Ishikawa (cell line): ENCODE data around the gene CIB2.

Experiments used
- CEBPB ChIP-seq: IDR thresholded peaks from 2 replicates; pipeline ENCODE4 v1.6.1; 2012
- CREB1 ChIP-seq: IDR thresholded peaks from 2 replicates; pipeline ENCODE4 v1.6.1; 2012; ENCODE audit warnings: low read depth
- EGR1 ChIP-seq: IDR thresholded peaks from 2 replicates; pipeline ENCODE4 v1.6.1; 2012
- EP300 ChIP-seq: IDR thresholded peaks from 2 replicates; pipeline ENCODE4 v1.6.1; 2012; ENCODE audit warnings: borderline replicate concordance
- FOXM1 ChIP-seq: IDR thresholded peaks from 2 replicates; pipeline ENCODE4 v1.6.1; 2012; ENCODE audit warnings: low read depth, borderline replicate concordance
- MAX ChIP-seq: IDR thresholded peaks from 2 replicates; pipeline ENCODE4 v1.6.1; 2012
- NFIC ChIP-seq: IDR thresholded peaks from 2 replicates; pipeline ENCODE4 v1.6.1; 2012
- RAD21 ChIP-seq: IDR thresholded peaks from 2 replicates; pipeline ENCODE4 v1.6.1; 2012; ENCODE audit warnings: low read depth
- TAF1 ChIP-seq: IDR thresholded peaks from 2 replicates; pipeline ENCODE4 v1.6.1; 2012; ENCODE audit warnings: low read depth, mild to moderate bottlenecking
- TCF12 ChIP-seq: IDR thresholded peaks from 2 replicates; pipeline ENCODE4 v1.6.1; 2012; ENCODE audit warnings: low read depth
- TEAD4 ChIP-seq: IDR thresholded peaks from 2 replicates; pipeline ENCODE4 v1.6.1; 2012
- YY1 ChIP-seq: IDR thresholded peaks from 2 replicates; pipeline ENCODE4 v1.6.1; 2012; ENCODE audit warnings: low read depth
- ZBTB7A ChIP-seq: IDR thresholded peaks from 2 replicates; pipeline ENCODE4 v1.6.1; 2012; ENCODE audit warnings: low read depth
- TF ChIP-seq, protein P1 (sequence below): IDR thresholded peaks from 2 replicates; pipeline ENCODE4 v1.6.1; 2012; ENCODE audit warnings: low read depth, mild to moderate bottlenecking
- TF ChIP-seq, protein P2 (sequence below): IDR thresholded peaks from 2 replicates; pipeline ENCODE4 v1.6.1; 2012

CIB2 gene

DNA sequence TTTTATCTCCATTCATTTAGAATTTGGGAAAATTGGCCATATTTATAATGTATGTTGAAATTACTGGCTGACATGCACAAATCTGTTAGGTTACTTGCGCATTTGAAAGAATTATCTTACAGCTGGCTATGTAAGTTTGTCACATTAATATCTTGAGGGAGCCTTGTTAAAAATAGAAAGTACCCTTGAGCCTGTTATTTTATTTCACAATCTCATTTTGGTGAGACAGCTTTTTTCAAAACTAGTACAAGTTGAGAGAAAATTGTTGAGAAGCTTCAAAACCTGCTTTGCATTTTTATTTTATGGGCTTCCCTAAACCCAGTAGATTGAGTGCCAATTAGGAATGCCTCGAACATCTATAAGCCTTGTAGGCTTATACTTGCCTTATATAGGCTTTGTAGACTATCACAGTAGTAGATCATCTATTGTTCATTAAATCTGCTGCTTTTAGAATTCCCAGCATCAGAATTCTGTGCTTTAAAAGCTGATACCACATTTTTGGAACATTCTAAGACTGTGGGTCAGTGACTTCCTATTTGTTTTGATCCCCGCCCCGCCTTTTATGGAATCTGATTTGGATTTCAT, 24.2 kb upstream of the CIB2 start:
- TF ChIP-seq EGR1 (no peak), YY1 (no peak), FOXM1 (no peak), EP300 (no peak), TEAD4 (no peak), NFIC (no peak), CEBPB (no peak), RAD21 (no peak), ZBTB7A (no peak), TAF1 (no peak), MAX (no peak), CREB1 (no peak), TCF12 (no peak)
- TF ChIP-seq, protein P1, sequence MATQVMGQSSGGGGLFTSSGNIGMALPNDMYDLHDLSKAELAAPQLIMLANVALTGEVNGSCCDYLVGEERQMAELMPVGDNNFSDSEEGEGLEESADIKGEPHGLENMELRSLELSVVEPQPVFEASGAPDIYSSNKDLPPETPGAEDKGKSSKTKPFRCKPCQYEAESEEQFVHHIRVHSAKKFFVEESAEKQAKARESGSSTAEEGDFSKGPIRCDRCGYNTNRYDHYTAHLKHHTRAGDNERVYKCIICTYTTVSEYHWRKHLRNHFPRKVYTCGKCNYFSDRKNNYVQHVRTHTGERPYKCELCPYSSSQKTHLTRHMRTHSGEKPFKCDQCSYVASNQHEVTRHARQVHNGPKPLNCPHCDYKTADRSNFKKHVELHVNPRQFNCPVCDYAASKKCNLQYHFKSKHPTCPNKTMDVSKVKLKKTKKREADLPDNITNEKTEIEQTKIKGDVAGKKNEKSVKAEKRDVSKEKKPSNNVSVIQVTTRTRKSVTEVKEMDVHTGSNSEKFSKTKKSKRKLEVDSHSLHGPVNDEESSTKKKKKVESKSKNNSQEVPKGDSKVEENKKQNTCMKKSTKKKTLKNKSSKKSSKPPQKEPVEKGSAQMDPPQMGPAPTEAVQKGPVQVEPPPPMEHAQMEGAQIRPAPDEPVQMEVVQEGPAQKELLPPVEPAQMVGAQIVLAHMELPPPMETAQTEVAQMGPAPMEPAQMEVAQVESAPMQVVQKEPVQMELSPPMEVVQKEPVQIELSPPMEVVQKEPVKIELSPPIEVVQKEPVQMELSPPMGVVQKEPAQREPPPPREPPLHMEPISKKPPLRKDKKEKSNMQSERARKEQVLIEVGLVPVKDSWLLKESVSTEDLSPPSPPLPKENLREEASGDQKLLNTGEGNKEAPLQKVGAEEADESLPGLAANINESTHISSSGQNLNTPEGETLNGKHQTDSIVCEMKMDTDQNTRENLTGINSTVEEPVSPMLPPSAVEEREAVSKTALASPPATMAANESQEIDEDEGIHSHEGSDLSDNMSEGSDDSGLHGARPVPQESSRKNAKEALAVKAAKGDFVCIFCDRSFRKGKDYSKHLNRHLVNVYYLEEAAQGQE = no peak
- TF ChIP-seq, protein P2, sequence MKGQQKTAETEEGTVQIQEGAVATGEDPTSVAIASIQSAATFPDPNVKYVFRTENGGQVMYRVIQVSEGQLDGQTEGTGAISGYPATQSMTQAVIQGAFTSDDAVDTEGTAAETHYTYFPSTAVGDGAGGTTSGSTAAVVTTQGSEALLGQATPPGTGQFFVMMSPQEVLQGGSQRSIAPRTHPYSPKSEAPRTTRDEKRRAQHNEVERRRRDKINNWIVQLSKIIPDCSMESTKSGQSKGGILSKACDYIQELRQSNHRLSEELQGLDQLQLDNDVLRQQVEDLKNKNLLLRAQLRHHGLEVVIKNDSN = no peak

- TF ChIP-seq RAD21 (no peak), TCF12 (no peak), NFIC (no peak), EP300 (no peak), CREB1 (no peak), MAX (no peak), FOXM1 (no peak), ZBTB7A (no peak), TEAD4 (no peak), EGR1 (no peak), TAF1 (no peak), YY1 (no peak), CEBPB (no peak)
- TF ChIP-seq, protein P2 = no peak
- TF ChIP-seq, protein P1 = no peak
These were observed 23.7 kb upstream of the CIB2 start for GRCh38 chr15:78154955-78155354.

- TF ChIP-seq ZBTB7A (peak; percentile 39; the same call in 1 of the 2 replicates), NFIC (0 out of 2 replicates have a peak, but pooled peaks have one; percentile 6), CREB1 (no peak)
These were observed 18.8 kb upstream of the CIB2 start for GRCh38 chr15:78149805-78150751.

DNA sequence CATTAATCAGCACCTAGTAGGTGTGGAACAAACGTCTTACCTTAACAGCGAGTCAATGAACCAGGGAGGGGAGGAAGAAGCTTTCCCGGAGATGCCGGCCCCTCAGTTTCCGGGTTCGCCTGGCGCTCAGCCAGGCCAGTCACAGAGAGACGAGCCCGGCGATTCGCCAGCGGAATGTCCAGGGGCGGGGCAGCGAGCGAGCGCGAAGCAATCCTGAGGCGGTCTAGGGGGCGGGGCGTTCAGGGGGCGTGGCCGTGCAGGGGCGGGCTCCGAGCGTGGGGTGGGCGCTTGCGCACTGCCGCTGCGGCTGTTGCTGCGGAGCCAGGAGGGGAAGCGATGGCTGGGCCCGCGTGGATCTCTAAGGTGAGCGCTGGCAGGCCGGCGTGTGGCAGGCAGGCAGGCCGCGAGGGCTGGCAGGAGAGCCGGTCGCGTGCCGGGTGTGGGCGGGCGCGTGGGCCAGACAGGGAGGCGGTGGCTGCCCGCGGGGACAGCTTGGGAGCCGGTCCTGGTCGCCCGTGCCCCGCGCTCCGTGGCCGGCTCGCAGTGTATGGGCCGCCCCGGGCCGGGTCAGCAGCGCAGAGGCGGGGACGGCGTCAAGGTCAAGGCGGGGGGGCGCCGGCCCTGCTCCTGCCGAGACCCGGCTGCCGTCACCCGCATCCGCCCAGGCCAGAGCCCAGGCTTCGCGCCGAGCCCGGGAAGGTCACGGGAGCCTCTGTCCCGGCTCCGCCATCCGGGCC, 18.0 kb upstream of the CIB2 start, which contains the start of gene IDH3A:
IDH3A (plus strand) TSS at position 295 of the 737 bp plus-strand sequence; CDS start at position 337, 42 bp downstream.
- TF ChIP-seq ZBTB7A (no peak; the same call in 1 of the 2 replicates), EP300 (peak; percentile 42; the same call in 1 of the 2 replicates), YY1 (0 out of 2 replicates have a peak, but pooled peaks have one; percentile 30), TAF1 (peak; percentile 65; the same call in 1 of the 2 replicates), NFIC (peak; percentile 91), MAX (peak; percentile 54; the same call in 1 of the 2 replicates), CEBPB (no peak), TCF12 (peak; percentile 12; the same call in 1 of the 2 replicates)
- TF ChIP-seq, protein P2 = peak; percentile 3; the same call in 1 of the 2 replicates
- TF ChIP-seq, protein P1 = no peak
